Astrocyte (in vitro differentiated cells and primary cell): ENCODE data around the gene CAMK2N1. TPM values are rescaled to one million over a fixed set of nuclear protein-coding genes. Genes with fewer than 3 reads are reported as not detected.
A peak's percentile ranks its signal among the peaks of the same experiment; 100 is the strongest.

Experiments used
- DNase-seq: peaks from one replicate; pipeline ENCODE4 v3.0.0-alpha.2; 2010; ENCODE audit warnings: low read depth
- FAIRE-seq: peaks from 2 replicates; lab custom pipeline; 2011; peaks lifted over from hg19 to GRCh38; lab: Jason Lieb, UNC
- H2AFZ ChIP-seq: 2 replicates; pipeline ENCODE4 v1.6.0; 2012; ENCODE audit warnings: low read depth, low read length, inconsistent platforms
- H3K27ac ChIP-seq: 2 replicates; pipeline ENCODE4 v1.5.1; 2011; ENCODE audit warnings: low read depth, low read length, inconsistent platforms
- H3K27me3 ChIP-seq: 2 replicates; pipeline ENCODE4 v1.6.0; 2011; ENCODE audit warnings: low read length, inconsistent platforms; ENCODE audit not compliant: insufficient read depth
- H3K36me3 ChIP-seq: 2 replicates; pipeline ENCODE4 v1.5.1; 2011; ENCODE audit warnings: low read length, inconsistent platforms; ENCODE audit not compliant: insufficient read depth
- H3K4me1 ChIP-seq: 2 replicates; pipeline ENCODE4 v1.5.1; 2011; ENCODE audit warnings: low read length, inconsistent platforms; ENCODE audit not compliant: insufficient read depth
- H3K4me2 ChIP-seq: 2 replicates; pipeline ENCODE4 v1.6.0; 2012; ENCODE audit warnings: low read length, inconsistent platforms
- H3K4me3 ChIP-seq: 2 replicates; pipeline ENCODE4 v1.5.1; 2011; ENCODE audit warnings: low read depth, mild to moderate bottlenecking, low read length, inconsistent platforms; ENCODE audit not compliant: insufficient read depth
- H3K79me2 ChIP-seq: 2 replicates; pipeline ENCODE4 v1.6.0; 2012; ENCODE audit warnings: mild to moderate bottlenecking, low read length, inconsistent platforms; ENCODE audit not compliant: insufficient read depth
- H3K9ac ChIP-seq: 2 replicates; pipeline ENCODE4 v1.6.0; 2012; ENCODE audit warnings: mild to moderate bottlenecking, low read length, inconsistent platforms
- H3K9me3 ChIP-seq: 2 replicates; pipeline ENCODE4 v1.5.1; 2012; ENCODE audit warnings: low read depth, mild to moderate bottlenecking, low read length, inconsistent platforms; ENCODE audit not compliant: insufficient read depth
- H4K20me1 ChIP-seq: 2 replicates; pipeline ENCODE4 v1.6.0; 2012; ENCODE audit warnings: low read length, inconsistent platforms; ENCODE audit not compliant: insufficient read depth
- H3K27ac Mint-ChIP-seq: one replicate; pipeline ENCODE4 v1.8.0; 2021; ENCODE audit warnings: mild to moderate bottlenecking, mixed read lengths; ENCODE audit not compliant: unreplicated experiment
- H3K27me3 Mint-ChIP-seq: one replicate; pipeline ENCODE4 v1.8.0; 2021; ENCODE audit warnings: low read depth, mixed read lengths; ENCODE audit not compliant: unreplicated experiment
- H3K36me3 Mint-ChIP-seq: one replicate; pipeline ENCODE4 v1.8.0; 2021; ENCODE audit warnings: low read depth, mixed read lengths; ENCODE audit not compliant: unreplicated experiment
- H3K4me1 Mint-ChIP-seq: one replicate; pipeline ENCODE4 v1.8.0; 2021; ENCODE audit warnings: low read depth, mixed read lengths; ENCODE audit not compliant: unreplicated experiment
- H3K4me3 Mint-ChIP-seq: one replicate; pipeline ENCODE4 v1.8.0; 2021; ENCODE audit warnings: mild to moderate bottlenecking, moderate library complexity, mixed read lengths; ENCODE audit not compliant: unreplicated experiment
- H3K9me3 Mint-ChIP-seq: one replicate; pipeline ENCODE4 v1.8.0; 2021; ENCODE audit warnings: mild to moderate bottlenecking, mixed read lengths; ENCODE audit not compliant: unreplicated experiment
- CTCF ChIP-seq: IDR thresholded peaks from 2 replicates; pipeline ENCODE4 v1.5.1; 2011; ENCODE audit warnings: low read depth, mild to moderate bottlenecking, inconsistent platforms, low read length, moderate library complexity; ENCODE audit not compliant: insufficient read depth
- EZH2 ChIP-seq: IDR thresholded peaks from 2 replicates; pipeline ENCODE4 v1.6.1; 2012; ENCODE audit warnings: mild to moderate bottlenecking, low read length, inconsistent platforms; ENCODE audit not compliant: insufficient read depth
- total RNA-seq: library from RNA; stranded (reverse); gene quantifications from 2 replicates; pipeline ENCODE4 v1.2.1, GENCODE V29; 2021

CAMK2N1 gene
- total RNA-seq, 1 donor from 2014 or later = 18.9 TPM

- H3K36me3 Mint-ChIP-seq = no peaks in the 10 kb centered on the region
- FAIRE-seq (no peak), DNase-seq (no peak)
- H3K4me3 Mint-ChIP-seq = no peak overlapping the region
- Histone ChIP-seq H3K9me3 (no peaks in the 10 kb centered on the region), H3K9ac (no peak overlapping the region), H3K79me2 (no peaks in the 10 kb centered on the region), H3K27me3 (peaks cover 6% of the 10 kb centered on the region), H3K4me1 (no peaks in the 10 kb centered on the region), H2AFZ (no peak overlapping the region), H3K4me3 (no peak overlapping the region), H4K20me1 (no peaks in the 10 kb centered on the region), H3K36me3 (no peaks in the 10 kb centered on the region), H3K27ac (no peak overlapping the region), H3K4me2 (no peak overlapping the region)
- peaks cover 48% of the 10 kb centered on the region for H3K27me3 Mint-ChIP-seq
- TF ChIP-seq EZH2 = no peak
- no peak for TF ChIP-seq CTCF
- peak overlapping the region; percentile 53 for H3K27ac Mint-ChIP-seq
- H3K4me1 Mint-ChIP-seq = no peaks in the 10 kb centered on the region
- H3K9me3 Mint-ChIP-seq = peaks cover 5% of the 10 kb centered on the region
Observed at GRCh38 chr1:20432891-20433290, 53.1 kb downstream of the CAMK2N1 start.

Other genes starting within 250 kb of the CAMK2N1 start
- not detected in 2 replicates for gene VWA5B1, start 195.3 kb downstream of the CAMK2N1 start, total RNA-seq
- gene MUL1, start 21.9 kb upstream of the CAMK2N1 start, total RNA-seq = 30.1 and 32.5 TPM in 2 replicates
- gene FAM43B, start 66.4 kb upstream of the CAMK2N1 start, total RNA-seq = 0.22 and 0.27 TPM in 2 replicates
- gene CDA, start 102.9 kb upstream of the CAMK2N1 start, total RNA-seq = not detected in 2 replicates
- gene PINK1, start 147.2 kb upstream of the CAMK2N1 start, total RNA-seq = 25.0 and 25.6 TPM in 2 replicates
- gene DDOST, start 175.2 kb upstream of the CAMK2N1 start, total RNA-seq = 327 and 331 TPM in 2 replicates
- 2.2 and 2.3 TPM in 2 replicates for gene KIF17, start 231.8 kb upstream of the CAMK2N1 start, total RNA-seq
- gene SH2D5, start 246.5 kb upstream of the CAMK2N1 start, total RNA-seq = 4.0 and 5.9 TPM in 2 replicates